IMR-90 (cell line): ENCODE data around the gene TMEM63C. TPM values are rescaled to one million over a fixed set of nuclear protein-coding genes. Genes with fewer than 3 reads are reported as not detected.

Experiments
- ATAC-seq: fragments of 200-7000 bp; cut with Tn5 transposase; 2 replicates; pipeline ENCODE4 v1.9.1; 2020; ENCODE audit warnings: low read depth, mild to moderate bottlenecking, moderate library complexity
- BruUV-seq: library from RNA; stranded (reverse); fragments of 400-500 nt; replicated peaks from 2 replicates; lab custom pipeline; 2021; lab: Mats Ljungman, UMichigan
- CTCF ChIA-PET: fragments of 300-600 bp; formaldehyde crosslinking; extraction: SDS; loops from one replicate; lab custom pipeline; 2021; ENCODE audit warnings: antibody characterized with exemption; lab: Yijun Ruan, JAX
- POLR2A ChIA-PET: fragments of 300-600 bp; sonication (Branson Sonifier 250); formaldehyde crosslinking; loops from one replicate; lab custom pipeline; 2022; ENCODE audit warnings: antibody characterized with exemption; ENCODE audit not compliant: unreplicated experiment; lab: Charles Lee
- DNase-seq: peaks from one replicate; pipeline ENCODE4 v3.0.0; 2013
- H2AFZ ChIP-seq: replicated peaks from 2 replicates; pipeline ENCODE3; 2013; ENCODE audit warnings: low read length, mild to moderate bottlenecking; ENCODE audit not compliant: poor library complexity
- H2AK5ac ChIP-seq: 2 replicates; pipeline ENCODE4 v1.6.1; 2013; ENCODE audit warnings: low read depth, low read length, inconsistent platforms
- H2AK9ac ChIP-seq: replicated peaks from 2 replicates; pipeline ENCODE3; 2013; ENCODE audit warnings: mild to moderate bottlenecking, low read depth, low read length, moderate library complexity; ENCODE audit not compliant: poor library complexity
- H2BK120ac ChIP-seq: 2 replicates; pipeline ENCODE4 v1.6.1; 2013; ENCODE audit warnings: low read depth, low read length, inconsistent platforms
- H2BK15ac ChIP-seq: 3 replicates; pipeline ENCODE4 v1.6.1; 2013; ENCODE audit warnings: low read depth, low read length, inconsistent platforms
- H2BK20ac ChIP-seq: 2 replicates; pipeline ENCODE4 v1.6.1; 2013; ENCODE audit warnings: low read depth, mild to moderate bottlenecking, inconsistent platforms, low read length, moderate library complexity
- H2BK5ac ChIP-seq: 2 replicates; pipeline ENCODE4 v1.6.1; 2013; ENCODE audit warnings: mild to moderate bottlenecking, low read depth, low read length, inconsistent platforms; ENCODE audit not compliant: poor library complexity, severe bottlenecking
- H3K14ac ChIP-seq: replicated peaks from 2 replicates; pipeline ENCODE4 v1.6.1; 2013; ENCODE audit warnings: low read depth, low read length, inconsistent platforms
- H3K18ac ChIP-seq: 2 replicates; pipeline ENCODE4 v1.6.1; 2013; ENCODE audit warnings: low read depth, low read length, control low read depth
- H3K23ac ChIP-seq: 2 replicates; pipeline ENCODE4 v1.6.1; 2013; ENCODE audit warnings: low read depth, low read length, inconsistent platforms
- H3K27ac ChIP-seq: 2 replicates; pipeline ENCODE4 v1.5.1; 2013; ENCODE audit warnings: mild to moderate bottlenecking, control low read depth, low read length; ENCODE audit not compliant: insufficient read depth
- H3K27me3 ChIP-seq: 2 replicates; pipeline ENCODE4 v1.6.1; 2013; ENCODE audit warnings: low read length; ENCODE audit not compliant: control insufficient read depth, insufficient read depth
- H3K36me3 ChIP-seq: 2 replicates; pipeline ENCODE4 v1.6.1; 2013; ENCODE audit warnings: low read length, mixed read lengths; ENCODE audit not compliant: control insufficient read depth, insufficient read depth
- H3K4ac ChIP-seq: 2 replicates; pipeline ENCODE4 v1.6.1; 2013; ENCODE audit warnings: low read depth, low read length, inconsistent platforms
- H3K4me1 ChIP-seq: 2 replicates; pipeline ENCODE4 v1.6.1; 2013; ENCODE audit warnings: low read length, mixed read lengths; ENCODE audit not compliant: control insufficient read depth, insufficient read depth
- H3K4me2 ChIP-seq: 2 replicates; pipeline ENCODE4 v1.6.1; 2013; ENCODE audit warnings: low read depth, mild to moderate bottlenecking, control low read depth, low read length, moderate library complexity
- H3K4me3 ChIP-seq: 2 replicates; pipeline ENCODE4 v1.5.1; 2013; ENCODE audit warnings: low read depth, mild to moderate bottlenecking, control low read depth, low read length, moderate library complexity; ENCODE audit not compliant: insufficient read depth
- H3K56ac ChIP-seq: 2 replicates; pipeline ENCODE4 v1.6.1; 2013; ENCODE audit warnings: low read length, inconsistent platforms; ENCODE audit not compliant: insufficient read depth; ENCODE audit errors: extremely low read depth
- H3K79me1 ChIP-seq, 2 experiments: 2 replicates each; pipeline ENCODE4 v1.6.1; 2013; ENCODE audit warnings: low read length in 2 of 2, inconsistent platforms in 1 of 2, low read depth in 1 of 2
- H3K9ac ChIP-seq: 2 replicates; pipeline ENCODE4 v1.6.1; 2013; ENCODE audit warnings: low read depth, low read length, control low read depth
- H3K9me1 ChIP-seq: 2 replicates; pipeline ENCODE4 v1.6.1; 2013; ENCODE audit warnings: low read length, inconsistent platforms; ENCODE audit not compliant: insufficient read depth
- H3K9me3 ChIP-seq: 2 replicates; pipeline ENCODE4 v1.6.1; 2013; ENCODE audit warnings: low read length; ENCODE audit not compliant: control insufficient read depth, insufficient read depth
- H4K20me1 ChIP-seq: 2 replicates; pipeline ENCODE4 v1.6.1; 2013; ENCODE audit warnings: low read length, inconsistent platforms; ENCODE audit not compliant: insufficient read depth
- H4K5ac ChIP-seq: 2 replicates; pipeline ENCODE4 v1.6.1; 2013; ENCODE audit warnings: mild to moderate bottlenecking, low read depth, low read length, control low read depth
- H4K8ac ChIP-seq, 2 experiments: 2 replicates each; pipeline ENCODE4 v1.6.1; 2013; ENCODE audit warnings: low read depth in 2 of 2, low read length in 2 of 2, control low read depth in 1 of 2, inconsistent platforms in 1 of 2
- H4K91ac ChIP-seq: 2 replicates; pipeline ENCODE4 v1.6.1; 2013; ENCODE audit warnings: low read depth, low read length, inconsistent platforms; ENCODE audit not compliant: insufficient read depth
- MXI1 ChIP-seq: IDR thresholded peaks from 2 replicates; pipeline ENCODE4 v1.6.1; 2012; ENCODE audit warnings: low read depth, mild to moderate bottlenecking, low read length, moderate library complexity, borderline replicate concordance
- POLR2A ChIP-seq: IDR thresholded peaks from 2 replicates; pipeline ENCODE4 v1.6.1; 2012; ENCODE audit warnings: mild to moderate bottlenecking, low read depth, low read length
- RAD21 ChIP-seq: IDR thresholded peaks from 2 replicates; pipeline ENCODE4 v1.6.1; 2012; ENCODE audit warnings: low read length, improper control_type of control experiment
- RFX5 ChIP-seq: IDR thresholded peaks from 2 replicates; pipeline ENCODE4 v1.8.0; 2012; ENCODE audit warnings: low read depth, mild to moderate bottlenecking, low read length, moderate library complexity
- WGBS, 2 experiments: methylation state at CpG; one replicate each; pipeline versions ENCODE4 v1.1.5 to v1.1.7; 2013; ENCODE audit warnings: missing lambda C conversion rate in 2 of 2; ENCODE audit not compliant: insufficient read length in 1 of 2; ENCODE audit errors: extremely low coverage in 2 of 2; 5-methylcytosine and 5-hydroxymethylcytosine counted together
- dilution Hi-C: fragments of 300-500 bp; cut with HindIII; formaldehyde crosslinking; loops from one replicate; pipeline ENCODE4 v1.14.3; 2018; ENCODE audit warnings: low sequenced_read_pairs; ENCODE audit not compliant: unreplicated experiment
- in situ Hi-C: fragments of 300-500 bp; cut with MboI; formaldehyde crosslinking; loops from 3 replicates; pipeline ENCODE4 v1.14.3; 2019; ENCODE audit warnings: low sequenced_read_pairs, inconsistent platforms, mixed read lengths
- intact Hi-C: fragments of 100-400 bp; cut with micrococcal nuclease; formaldehyde crosslinking; loops from 2 replicates; pipeline ENCODE4 v1.10.0; 2022
- polyA plus RNA-seq, 3 experiments: library from polyadenylated mRNA; depleted of rRNA; stranded (reverse); fragments of >200 nt; gene quantifications; 2 replicates each; pipeline ENCODE4 v1.2.3, GENCODE V29; 2012; ENCODE audit warnings: low replicate concordance in 1 of 3
- total RNA-seq: library from RNA; depleted of rRNA; stranded (reverse); fragments of >200 nt; gene quantifications from 2 replicates; pipeline ENCODE4 v1.2.3, GENCODE V29; 2012

Gene TMEM63C
- total and polyA plus RNA-seq, 2 of the 4 experiments (the other 2 are of a cell fraction), result under 0.01 TPM; not detected in 1

GRCh38 chr14:77222546-77223225 is 41.1 kb downstream of the TMEM63C start:
- H3K56ac ChIP-seq, result no peak overlapping the region
- H3K18ac ChIP-seq, result no peak overlapping the region
- no peaks in the 10 kb centered on the region for H4K20me1 ChIP-seq
- no peaks in the 10 kb centered on the region for H3K79me1 ChIP-seq
- no peak overlapping the region for H2BK120ac ChIP-seq
- TF ChIP-seq RFX5 (no peak), POLR2A (no peak), RAD21 (no peak), MXI1 (no peak)
- no peak overlapping the region for H4K5ac ChIP-seq
- 3% methylated on average over 5 of the region's 10 CpGs; no CpG with 5 or more reads in 1 of the 2 experiments for WGBS, 2 experiments
- no peak overlapping the region for H4K8ac ChIP-seq
- H2AK5ac ChIP-seq, result no peak overlapping the region
- H3K36me3 ChIP-seq, result no peaks in the 10 kb centered on the region
- BruUV-seq, result no TSS peak
- H3K9ac ChIP-seq, result no peak overlapping the region
- H2BK15ac ChIP-seq, result no peak overlapping the region
- no peaks in the 10 kb centered on the region for H3K4me1 ChIP-seq
- no peak overlapping the region for H2AK9ac ChIP-seq
- no peak overlapping the region for H3K4me2 ChIP-seq
- ATAC-seq (no peak), DNase-seq (no peak)
- intact Hi-C loops (no loop called here), in situ Hi-C loops (no loop called here), dilution Hi-C loops (no loop called here)
- H3K27ac ChIP-seq, result no peak overlapping the region
- no peak overlapping the region for H3K4ac ChIP-seq
- H2BK20ac ChIP-seq, result no peak overlapping the region
- no peak overlapping the region for H3K23ac ChIP-seq
- H4K91ac ChIP-seq, result no peak overlapping the region
- no peaks in the 10 kb centered on the region for H3K9me1 ChIP-seq
- no peak overlapping the region for H2AFZ ChIP-seq
- H3K4me3 ChIP-seq, result no peak overlapping the region
- H3K14ac ChIP-seq, result no peak overlapping the region
- no peaks in the 10 kb centered on the region for H3K9me3 ChIP-seq
- peaks cover 6% of the 10 kb centered on the region; the same call in 1 of the 2 replicates for H3K27me3 ChIP-seq
- ChIA-PET POLR2A (no interaction called here), CTCF (no interaction called here)
- no peak overlapping the region for H2BK5ac ChIP-seq
